HepG2 (cell line): ENCODE results near the gene MPHOSPH8. TPM values are rescaled to one million over a fixed set of nuclear protein-coding genes. Genes with fewer than 3 reads are reported as not detected.

Source experiments
- NFAT5 ChIP-seq: sonication (generic); formaldehyde crosslinking; IDR thresholded peaks from 2 replicates; pipeline ENCODE4 v1.4.0; 2020; ENCODE audit warnings: missing genetic modification reagents
- NFKBIZ ChIP-seq: IDR thresholded peaks from 2 replicates; pipeline ENCODE4 v1.6.1; 2018; ENCODE audit warnings: missing genetic modification reagents, missing compliant biosample characterization
- PHF5A ChIP-seq: IDR thresholded peaks from one replicate; pipeline ENCODE4 v1.6.1; 2018; ENCODE audit warnings: low read depth, missing genetic modification reagents; ENCODE audit not compliant: unreplicated experiment
- SKIL ChIP-seq: sonication (generic); formaldehyde crosslinking; IDR thresholded peaks from 2 replicates; pipeline ENCODE4 v1.8.0; 2022; ENCODE audit warnings: missing genetic modification reagents, mild to moderate bottlenecking, moderate library complexity, borderline replicate concordance
- ZBTB38 ChIP-seq: sonication (generic); formaldehyde crosslinking; IDR thresholded peaks from 2 replicates; pipeline ENCODE4 v1.5.1; 2020; ENCODE audit warnings: mild to moderate bottlenecking, missing genetic modification reagents
- ZNF160 ChIP-seq: sonication (generic); formaldehyde crosslinking; IDR thresholded peaks from 2 replicates; pipeline ENCODE4 v1.8.0; 2022; ENCODE audit warnings: mild to moderate bottlenecking, inconsistent platforms, missing genetic modification reagents
- ZNF205 ChIP-seq: IDR thresholded peaks from 2 replicates; pipeline ENCODE4 v1.6.1; 2018; ENCODE audit warnings: missing biosample characterization, missing genetic modification reagents
- ZNF318 ChIP-seq: sonication (generic); formaldehyde crosslinking; IDR thresholded peaks from 2 replicates; pipeline ENCODE4 v1.4.0; 2020; ENCODE audit warnings: mild to moderate bottlenecking, missing genetic modification reagents
- ZNF512B ChIP-seq: sonication (generic); formaldehyde crosslinking; IDR thresholded peaks from 2 replicates; pipeline ENCODE4 v1.5.1; 2020; ENCODE audit warnings: missing genetic modification reagents, mild to moderate bottlenecking, borderline replicate concordance
- ZNF605 ChIP-seq: sonication (generic); formaldehyde crosslinking; IDR thresholded peaks from 2 replicates; pipeline ENCODE4 v1.8.0; 2022; ENCODE audit warnings: mild to moderate bottlenecking, missing genetic modification reagents
- polyA plus RNA-seq, 8 experiments: library from polyadenylated mRNA; depleted of rRNA in 3 of 8; stranded (reverse) in 7 of 8; unstranded in 1 of 8; fragments of >200 nt; fragmentation: Illumina TruSeq in 4 of 8; extraction: Trizol in 4 of 8; gene quantifications; 2 replicates each; pipeline versions ENCODE4 v1.2.1 to v1.2.3, GENCODE V29; 2011 to 2016; ENCODE audit warnings: low read depth in 4 of 8, missing spikeins in 1 of 8, mixed read lengths in 1 of 8; ENCODE audit not compliant: insufficient read depth in 1 of 8
- total RNA-seq, 5 experiments: library from RNA; depleted of rRNA; stranded (reverse); fragments of >200 nt; fragmentation: Illumina TruSeq; extraction: Trizol; gene quantifications; 2 replicates each; pipeline ENCODE4 v1.2.3, GENCODE V29; 2016; ENCODE audit warnings: low read depth in 1 of 5

MPHOSPH8 gene
- total and polyA plus RNA-seq, 2 of the 13 experiments (the other 11 are each of a cell fraction or from before 2014, with no cell fraction given), result 17.3 to 20.9 TPM

- TF ChIP-seq ZNF318 (CRISPR knock-in tag) (no peak), ZNF512B (CRISPR knock-in tag) (0 out of 2 replicates have a peak, but pooled peaks have one; percentile 41), PHF5A (CRISPR knock-in tag) (peak; percentile 83), NFAT5 (no peak), SKIL (0 out of 2 replicates have a peak, but pooled peaks have one; percentile 22), NFKBIZ (peak; percentile 87; the same call in 1 of the 2 replicates), ZBTB38 (CRISPR knock-in tag) (no peak), ZNF160 (no peak), ZNF205 (CRISPR knock-in tag) (peak; percentile 67; the same call in 1 of the 2 replicates), ZNF605 (0 out of 2 replicates have a peak, but pooled peaks have one; percentile 42)
Measured at GRCh38 chr13:19596960-19597361, 36.5 kb upstream of the MPHOSPH8 start (continued).
